ENCODE results near the gene SS18. TPM values are rescaled to one million over a fixed set of nuclear protein-coding genes. Genes with fewer than 3 reads are reported as not detected.

Gene SS18
- polyA plus RNA-seq, 1 donor = 133 TPM

DNA sequence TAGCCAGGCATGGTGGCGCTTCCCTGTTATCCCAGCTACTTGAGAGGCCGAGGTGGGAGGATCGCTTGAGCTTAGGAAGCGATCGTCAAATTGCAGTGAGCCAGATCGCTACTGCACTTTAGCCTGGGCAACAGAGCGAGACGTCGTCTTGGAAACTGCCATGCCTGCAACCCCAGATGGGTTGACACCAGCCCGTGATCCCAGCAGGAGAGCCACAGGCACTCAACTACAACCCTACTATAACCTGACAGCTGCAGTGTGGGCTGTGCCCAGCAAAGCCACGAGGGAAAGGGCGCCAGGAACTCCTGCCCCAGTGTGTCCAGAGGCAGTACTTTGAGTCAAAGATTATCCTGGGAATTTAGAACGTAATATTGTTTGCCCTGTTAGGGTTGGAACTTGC is 85.6 kb downstream of the SS18 start:
- no peak for DNase-seq

DNA sequence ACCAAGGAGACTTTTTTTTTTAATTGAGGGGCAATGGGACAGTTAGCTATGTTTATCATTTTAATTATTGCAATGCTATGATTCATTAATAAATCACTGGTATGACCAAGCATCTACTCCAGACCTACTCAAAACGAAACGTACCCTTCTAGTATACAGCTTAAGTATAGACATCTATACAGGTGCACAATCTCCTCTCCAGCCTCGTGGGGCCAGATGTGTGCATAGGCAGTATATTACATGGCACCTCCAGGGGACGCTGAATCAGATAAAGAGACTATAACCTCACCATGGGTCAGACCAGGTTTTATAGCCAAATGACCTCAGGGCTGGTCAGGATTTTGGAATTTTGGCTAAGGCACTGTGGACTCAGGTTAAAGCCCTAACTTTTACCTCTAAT is 86.6 kb downstream of the SS18 start:
- no peak for DNase-seq

DNA sequence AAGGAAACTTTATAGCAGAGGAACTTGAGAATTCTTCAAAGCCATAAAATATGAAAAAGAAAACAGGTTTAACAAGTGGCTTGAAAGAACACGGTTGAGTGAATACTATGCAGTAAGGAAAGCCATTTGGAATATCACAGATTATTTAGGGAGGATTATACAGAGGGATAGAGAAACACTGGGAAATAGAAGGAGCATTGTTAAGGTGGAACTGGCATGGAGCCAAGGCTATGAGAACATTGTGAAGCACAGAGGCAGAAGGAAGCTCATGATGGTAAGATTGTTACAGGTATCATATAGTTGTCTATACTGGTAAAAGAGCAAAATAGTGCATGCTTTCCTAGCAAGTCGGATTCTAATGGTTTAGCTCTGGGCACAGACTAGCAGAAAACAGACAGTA is 87.1 kb downstream of the SS18 start:
- peak; percentile 19 for DNase-seq

DNA sequence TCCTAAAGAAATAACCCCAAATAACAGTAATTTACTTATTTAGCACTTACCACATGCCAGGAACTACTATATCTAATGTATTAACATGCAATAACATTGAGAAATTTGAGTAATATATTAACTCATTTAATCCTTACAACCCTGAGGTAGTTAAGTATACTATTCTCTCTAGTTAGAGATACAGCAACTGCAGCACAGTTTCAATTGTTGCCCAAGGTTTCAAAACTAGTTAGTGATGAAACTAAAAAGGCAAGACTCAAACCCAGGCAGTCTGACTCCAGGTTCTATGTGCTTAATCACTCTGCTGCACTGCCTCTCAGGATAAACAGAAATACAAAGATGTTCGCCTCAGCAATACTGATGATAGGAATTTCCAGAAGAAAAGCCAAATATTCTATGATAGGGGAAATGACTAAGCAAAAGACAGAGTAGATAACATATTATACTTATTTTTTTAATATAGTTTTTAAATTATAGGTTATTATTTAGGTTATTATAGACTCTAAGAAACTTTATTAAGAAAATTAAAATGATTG is 88.0 kb downstream of the SS18 start:
- DNase-seq = no peak

DNA sequence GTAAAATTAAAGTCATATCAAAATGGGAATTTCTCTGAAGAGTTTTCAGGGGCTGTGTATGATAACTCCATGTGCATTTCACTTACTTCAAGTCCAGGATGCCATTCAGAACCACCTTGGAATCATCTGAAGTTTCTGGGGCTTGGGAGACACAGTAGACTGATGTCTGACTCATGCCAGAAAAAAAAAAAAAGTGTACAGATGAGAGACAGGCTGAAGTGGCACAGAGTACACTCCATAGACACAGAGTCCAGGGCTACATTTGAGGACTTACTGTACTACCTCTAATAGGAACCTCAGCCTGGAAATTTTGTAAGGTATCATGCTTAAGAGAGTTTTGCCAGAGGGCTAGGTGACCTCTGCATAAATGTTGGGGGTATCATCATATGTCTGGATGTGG is 92.0 kb downstream of the SS18 start:
- DNase-seq = no peak

DNA sequence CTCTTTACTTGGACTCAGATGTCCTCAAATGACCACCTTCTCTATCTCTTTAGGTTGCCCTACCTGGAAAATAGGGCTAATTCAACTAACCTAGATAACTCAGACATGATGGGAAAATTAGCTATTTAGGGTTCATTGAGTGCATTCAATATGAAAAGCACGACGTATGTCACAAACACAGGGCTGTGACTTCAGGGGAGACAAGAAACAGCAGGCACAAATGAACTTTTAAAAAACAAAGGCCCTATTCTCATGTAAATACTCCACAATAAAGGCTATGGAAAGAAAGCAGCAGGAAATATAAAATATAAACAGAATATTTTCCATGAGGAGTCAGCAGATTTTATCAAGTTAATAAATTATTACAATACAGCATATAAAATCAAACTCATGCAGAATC is 97.8 kb downstream of the SS18 start:
- DNase-seq = no peak

DNA sequence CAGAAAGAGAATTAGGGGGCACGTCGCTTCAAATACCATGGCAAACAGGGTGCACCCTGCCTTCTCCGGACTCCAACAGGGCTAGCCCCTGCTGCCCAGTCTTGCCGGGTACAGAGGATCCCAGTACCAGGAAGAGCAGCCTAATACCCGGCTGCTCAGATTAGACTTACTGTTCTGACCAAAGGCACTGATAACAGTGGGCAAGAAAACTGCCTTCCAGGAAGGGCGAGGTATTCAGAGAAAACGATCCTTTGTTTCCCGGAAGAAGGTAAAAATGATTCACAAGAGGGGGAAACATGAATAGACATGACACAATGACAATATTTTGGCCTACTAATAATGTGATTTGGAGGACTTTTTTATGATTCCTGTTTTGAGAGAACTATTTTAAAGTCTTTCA is 99.9 kb downstream of the SS18 start:
- no peak for DNase-seq

DNA sequence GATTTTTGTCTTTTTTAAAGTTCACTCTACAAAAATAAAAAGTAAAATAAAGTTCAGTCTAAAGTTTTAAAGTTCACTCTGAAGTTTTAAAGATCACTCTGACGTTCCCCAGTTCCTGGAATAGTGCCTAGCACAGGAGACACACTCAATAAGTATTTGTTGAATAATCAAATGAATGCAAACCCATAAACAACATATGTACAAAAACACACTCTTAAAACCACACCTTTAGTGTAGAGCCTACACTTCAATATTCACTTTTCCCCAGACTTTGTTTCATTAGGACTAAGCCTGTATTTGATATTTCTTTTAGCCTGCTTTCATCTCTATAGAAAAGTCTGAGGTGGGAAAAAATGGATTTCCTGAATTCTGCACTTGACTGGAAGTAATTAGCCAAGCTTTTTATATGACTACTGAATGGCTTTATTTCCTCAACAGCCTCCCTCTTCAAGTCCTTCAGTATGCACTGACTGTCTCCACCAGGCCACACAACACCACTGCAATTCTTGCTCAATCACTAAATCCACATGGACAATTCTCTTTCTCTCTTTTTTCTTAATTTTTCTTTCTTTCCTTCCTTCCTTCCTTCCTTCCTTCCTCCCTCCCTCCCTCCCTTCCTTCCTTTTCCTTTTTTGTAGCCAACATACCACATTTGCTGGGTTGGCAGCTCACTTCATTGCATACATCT is 104.6 kb downstream of the SS18 start:
- no peak for DNase-seq

DNA sequence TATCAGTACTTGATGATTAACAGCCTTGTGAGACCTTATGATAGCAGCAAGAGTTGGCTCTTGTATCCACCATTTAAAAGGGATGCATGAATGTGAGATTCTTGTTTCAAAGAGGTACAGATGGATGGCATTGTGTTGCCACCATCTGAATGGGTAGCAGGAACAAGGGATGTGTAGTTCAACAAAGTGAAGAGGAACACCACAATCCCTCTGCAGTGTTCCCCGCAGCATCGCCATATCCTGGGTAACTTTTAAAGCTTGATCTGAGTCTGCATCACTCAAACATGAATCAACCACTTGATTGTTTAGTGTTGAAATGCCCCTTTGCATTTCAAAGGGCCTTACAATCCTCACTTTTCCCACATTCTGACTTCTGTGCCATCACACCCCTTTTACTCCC is 106.7 kb downstream of the SS18 start:
- DNase-seq = no peak

DNA sequence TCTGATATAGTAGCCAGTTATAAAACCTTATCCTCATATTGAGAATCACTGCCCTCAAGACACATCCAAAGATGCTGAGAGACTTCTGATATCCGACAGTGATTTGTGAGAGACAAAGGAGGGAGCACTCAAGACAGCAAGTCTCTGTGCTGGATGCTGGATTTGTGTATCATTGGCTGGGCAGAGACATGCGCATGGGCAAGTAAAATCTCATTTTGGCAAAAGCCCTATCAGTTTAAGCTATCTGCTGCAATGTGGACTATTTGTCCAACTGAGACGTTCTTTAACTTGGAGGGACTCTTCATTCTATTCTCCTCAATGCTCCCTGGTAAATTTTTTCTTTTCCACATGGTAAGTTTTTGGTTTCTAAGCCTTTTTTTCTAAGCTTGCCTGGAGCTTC is 107.5 kb downstream of the SS18 start:
- no peak for DNase-seq

DNA sequence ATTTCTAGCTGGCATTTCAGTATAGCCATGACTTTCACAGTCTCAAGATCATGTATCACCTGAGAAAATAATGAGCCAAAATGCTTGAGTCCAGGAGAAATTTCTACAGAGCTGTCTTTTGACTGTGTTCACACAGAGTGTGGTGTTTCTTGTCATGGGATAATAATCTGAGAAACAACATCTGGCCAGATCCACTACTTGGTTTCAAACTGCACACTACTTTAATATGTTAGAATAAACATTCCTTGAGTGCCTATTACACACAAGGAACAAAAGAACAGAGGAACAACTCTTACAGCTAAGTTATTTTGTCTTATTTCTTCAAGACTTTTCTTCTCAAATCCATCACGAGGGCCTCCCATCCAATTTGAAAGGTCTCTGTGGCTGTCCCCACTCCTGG is 108.3 kb downstream of the SS18 start:
- no peak for DNase-seq

DNA sequence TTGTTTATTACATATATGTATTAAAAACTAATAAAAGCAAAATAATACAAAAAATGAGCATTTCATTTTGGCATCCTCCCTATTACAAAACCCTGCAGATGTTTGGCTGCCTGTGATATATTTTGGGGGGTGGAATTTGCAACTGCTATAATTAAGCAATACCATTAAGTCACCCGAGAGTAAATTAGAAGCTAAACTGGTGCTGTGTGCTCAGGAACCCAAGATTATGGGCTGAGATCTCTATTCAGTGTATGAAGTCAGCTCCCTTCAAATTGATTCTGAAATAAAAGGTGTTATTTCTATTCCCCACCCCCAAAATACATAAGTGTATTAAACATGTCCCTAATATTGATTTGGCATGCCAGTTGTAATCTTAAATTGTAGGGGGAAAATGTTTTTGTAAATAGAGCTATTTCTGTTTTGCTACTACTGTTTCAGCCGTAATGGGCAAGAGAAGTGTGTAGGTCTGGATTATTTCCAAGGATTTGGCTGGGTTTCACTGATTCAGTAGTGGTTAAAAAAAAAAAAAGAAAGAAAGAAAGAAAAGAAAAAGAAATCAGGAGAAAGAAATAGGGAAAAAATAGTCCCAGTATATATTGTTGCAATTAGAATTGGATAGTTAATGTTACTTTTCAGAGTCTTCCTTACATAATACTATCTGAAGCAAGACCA is 110.9 kb downstream of the SS18 start:
- no peak for DNase-seq

DNA sequence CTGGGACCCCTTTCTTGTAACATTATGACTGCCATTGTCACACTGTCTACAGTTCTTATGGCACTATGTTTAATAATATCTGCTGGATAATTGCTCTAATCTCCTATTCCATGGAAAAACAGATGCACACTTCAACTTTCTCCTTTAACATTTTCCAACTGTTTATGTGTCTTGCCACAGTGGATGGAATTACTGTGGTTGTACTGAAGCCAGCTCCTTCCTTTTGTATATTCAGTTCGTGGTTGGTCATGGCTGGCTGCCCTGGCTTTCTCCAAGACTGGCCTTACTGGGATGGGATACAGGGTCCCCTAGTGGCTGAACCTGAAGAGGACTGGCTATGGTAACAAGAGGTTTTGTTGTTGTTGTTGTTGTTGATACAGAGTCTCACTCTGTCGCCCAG is 113.9 kb downstream of the SS18 start:
- DNase-seq = no peak

DNA sequence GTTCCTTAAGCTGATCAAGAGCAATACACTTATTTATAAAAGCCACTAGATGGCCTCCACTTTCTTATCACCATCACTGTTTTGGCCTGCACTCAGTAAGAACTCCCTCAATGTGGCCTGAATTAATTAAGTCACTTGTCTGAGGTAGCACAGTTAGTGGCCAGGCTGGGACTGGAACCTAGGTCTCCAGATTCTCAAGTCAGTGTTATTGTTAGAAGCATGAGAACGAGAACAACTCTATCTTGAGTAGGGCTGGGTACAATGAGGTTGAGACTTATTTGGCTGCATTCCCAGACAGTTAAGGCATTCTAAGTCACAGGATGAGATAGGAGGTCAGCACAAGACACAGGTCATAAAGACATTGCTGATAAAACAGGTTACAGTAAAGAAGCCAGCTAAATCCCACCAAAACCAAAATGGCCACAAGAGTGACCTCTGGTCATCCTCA is 115.8 kb downstream of the SS18 start:
- DNase-seq = no peak

Other genes with a start within 250 kb of the SS18 start
- gene PSMA8, start 43.3 kb upstream of the SS18 start, polyA plus RNA-seq (ENCODE audit: insufficient read length) = not detected
- gene TAF4B, start 135.8 kb upstream of the SS18 start, polyA plus RNA-seq (ENCODE audit: insufficient read length) = 5.6 TPM

Data from left kidney (tissue), 2 donors.